Measurements from ENCODE around the gene NRDE2. TPM values are rescaled to one million over a fixed set of nuclear protein-coding genes. Genes with fewer than 3 reads are reported as not detected.
A peak's percentile ranks its signal among the peaks of the same experiment; 100 is the strongest.
"Not testable (repeated sequence)": the region's sequence is repeated elsewhere in the genome, so short reads cannot be mapped to it uniquely, and the experiment has no call there.

The NRDE2 gene
- total RNA-seq, 1 donor from 2014 or later: 11.2 TPM

- peak; percentile 89 for DNase-seq (ENCODE audit: low spot score)
- intact Hi-C loops (cut with DNase I): loop anchor here (2.0 kb wide), 1 partner anchor 263 kb away; no protein-coding TSS in a partner anchor
Observed at GRCh38 chr14:90235179-90235976, 96.4 kb downstream of the NRDE2 start.

GRCh38 chr14:90229942-90230341 is 101.8 kb downstream of the NRDE2 start:
- intact Hi-C loops (cut with DNase I); DNase-seq (ENCODE audit: low spot score): not testable (repeated sequence)

GRCh38 chr14:90228478-90228877 is 103.3 kb downstream of the NRDE2 start:
- intact Hi-C loops (cut with DNase I): no loop called here
- DNase-seq (ENCODE audit: low spot score): no peak

Other genes with a start within 250 kb of the NRDE2 start
- 125 TPM for gene PSMC1, start 75.4 kb downstream of the NRDE2 start, total RNA-seq
- gene CALM1, start 65.1 kb upstream of the NRDE2 start, total RNA-seq: 362 TPM